Gastroesophageal sphincter (tissue), 4 donors: Measurements from ENCODE around the gene CTSV. TPM values are rescaled to one million over a fixed set of nuclear protein-coding genes. Genes with fewer than 3 reads are reported as not detected.

Experiments
- ATAC-seq: fragments of 150-250 bp; one replicate; pipeline ENCODE4 v1.9.1; 2016; ENCODE audit warnings: mild to moderate bottlenecking, moderate library complexity
- H3K27ac ChIP-seq, 4 donors: fragments of 200-600 bp; sonication (generic) in 3 of 4; 1 replicate in 3 of 4; 2 replicates in 1 of 4; pipeline ENCODE4 v1.5.1; 2016 to 2019
- H3K27me3 ChIP-seq: fragments of 200-600 bp; sonication (generic); one replicate; pipeline ENCODE4 v1.5.1; 2019
- H3K36me3 ChIP-seq, 2 donors: fragments of 200-600 bp; sonication (generic); one replicate each; pipeline ENCODE4 v1.5.1; 2019; ENCODE audit warnings: control low read depth in 1 of 2
- H3K4me1 ChIP-seq, 3 donors: fragments of 200-600 bp; sonication (generic); 1 replicate in 2 of 3; 2 replicates in 1 of 3; pipeline ENCODE4 v1.5.1; 2016 to 2019; ENCODE audit warnings: control low read depth in 2 of 3
- H3K4me3 ChIP-seq, 2 donors: fragments of 200-600 bp; sonication (generic); one replicate each; pipeline ENCODE4 v1.5.1; 2019; ENCODE audit warnings: mild to moderate bottlenecking in 1 of 2, moderate library complexity in 1 of 2
- H3K9me3 ChIP-seq, 3 donors: fragments of 200-600 bp; sonication (generic); one replicate each; pipeline ENCODE4 v1.5.1; 2017 to 2019; ENCODE audit warnings: control low read depth in 2 of 3
- CTCF ChIP-seq, 4 experiments: fragments of 200-600 bp in 2 of 4; fragments of 450-650 bp in 2 of 4; sonication (generic) in 1 of 4; IDR thresholded peaks; one replicate each; pipeline ENCODE4 v1.5.1; 2017 to 2019; ENCODE audit warnings: antibody characterized with exemption in 4 of 4, mild to moderate bottlenecking in 2 of 4, moderate library complexity in 2 of 4
- EP300 ChIP-seq: sonication (generic); formaldehyde crosslinking; IDR thresholded peaks from one replicate; pipeline ENCODE4 v1.6.1; 2017; ENCODE audit warnings: antibody characterized with exemption, mild to moderate bottlenecking
- POLR2A ChIP-seq, 2 donors: fragments of 450-650 bp; IDR thresholded peaks; one replicate each; pipeline ENCODE4 v1.6.1; 2017; ENCODE audit warnings: antibody characterized with exemption in 2 of 2, mild to moderate bottlenecking in 2 of 2, moderate library complexity in 1 of 2
- POLR2AphosphoS5 ChIP-seq: sonication (generic); formaldehyde crosslinking; IDR thresholded peaks from one replicate; pipeline ENCODE4 v1.6.1; 2017; ENCODE audit warnings: antibody characterized with exemption
- WGBS, 2 donors: methylation state at CpG; one replicate each; pipeline ENCODE4 v1.1.5; 2018; ENCODE audit warnings: low coverage in 1 of 2; 5-methylcytosine and 5-hydroxymethylcytosine counted together
- total RNA-seq, 4 donors: library from RNA; depleted of rRNA; stranded (reverse); fragments of >200 nt; gene quantifications; one replicate each; pipeline ENCODE4 v1.1.0, GENCODE V29; 2016

Gene CTSV
- total RNA-seq, 4 donors from 2014 or later = 0.19 to 0.93 (median 0.57) TPM; not detected in 1

- Histone ChIP-seq H3K27me3 (peaks cover 52% of the 10 kb centered on the region), H3K27ac (no peak overlapping the region), H3K4me3 (no peak overlapping the region), H3K9me3 (no peaks in the 10 kb centered on the region), H3K4me1 (no peaks in the 10 kb centered on the region), H3K36me3 (no peaks in the 10 kb centered on the region)
- WGBS, 2 donors = 44 to 63% methylated on average over 2 to 3 of the region's 3 CpGs
- no peak for ATAC-seq
- TF ChIP-seq POLR2A (IDR thresholded peaks at IDR 0.05) (no peak), POLR2AphosphoS5 (no peak), CTCF (IDR thresholded peaks at IDR 0.05) (no peak), EP300 (no peak)
Observed at GRCh38 chr9:97053717-97054116, 14.8 kb upstream of the CTSV start.

- H3K36me3 ChIP-seq = no peaks in the 10 kb centered on the region
- TF ChIP-seq POLR2A (IDR thresholded peaks at IDR 0.05) (no peak), CTCF (IDR thresholded peaks at IDR 0.05) (no peak), POLR2AphosphoS5 (no peak), EP300 (no peak)
- ATAC-seq = no peak
- peaks cover 52% of the 10 kb centered on the region for H3K27me3 ChIP-seq
- no peaks in the 10 kb centered on the region for H3K9me3 ChIP-seq
- no peak overlapping the region for H3K27ac ChIP-seq
- 67% methylated on average over 1 to 2 of the region's 2 CpGs for WGBS, 2 donors
- no peaks in the 10 kb centered on the region for H3K4me1 ChIP-seq
- no peak overlapping the region for H3K4me3 ChIP-seq
Observed at GRCh38 chr9:97052735-97053134, 13.8 kb upstream of the CTSV start.

GRCh38 chr9:97046228-97046627 is 7.3 kb upstream of the CTSV start:
- no peaks in the 10 kb centered on the region for H3K4me1 ChIP-seq
- 60% methylated on average over 1 of the region's 5 CpGs; no CpG with 5 or more reads in 1 of the 2 donors for WGBS, 2 donors
- TF ChIP-seq POLR2A (IDR thresholded peaks at IDR 0.05) (no peak), EP300 (no peak), CTCF (IDR thresholded peaks at IDR 0.05) (no peak), POLR2AphosphoS5 (no peak)
- no peaks in the 10 kb centered on the region for H3K36me3 ChIP-seq
- H3K27me3 ChIP-seq = peaks cover 28% of the 10 kb centered on the region
- no peak overlapping the region for H3K4me3 ChIP-seq
- ATAC-seq = no peak
- H3K9me3 ChIP-seq = peaks cover 0 to 6% (median 0%) of the 10 kb centered on the region in 3 donors
- H3K27ac ChIP-seq = no peak overlapping the region

GRCh38 chr9:97045300-97045699 is 6.4 kb upstream of the CTSV start:
- WGBS, 2 donors = 46 to 63% methylated on average over 2 to 5 of the region's 5 CpGs
- no peak overlapping the region for H3K27ac ChIP-seq
- peaks cover 28% of the 10 kb centered on the region for H3K27me3 ChIP-seq
- H3K4me1 ChIP-seq = no peaks in the 10 kb centered on the region
- peaks cover 0 to 6% (median 0%) of the 10 kb centered on the region in 3 donors for H3K9me3 ChIP-seq
- H3K4me3 ChIP-seq = no peak overlapping the region
- no peaks in the 10 kb centered on the region for H3K36me3 ChIP-seq
- no peak for TF ChIP-seq EP300
- TF ChIP-seq POLR2A (IDR thresholded peaks at IDR 0.05) = no peak
- TF ChIP-seq CTCF (IDR thresholded peaks at IDR 0.05) = no peak
- TF ChIP-seq POLR2AphosphoS5 = no peak
- no peak for ATAC-seq

- Histone ChIP-seq H3K4me1 (peaks cover 0 to 14% (median 8%) of the 10 kb centered on the region in 3 donors), H3K4me3 (no peak overlapping the region), H3K36me3 (no peaks in the 10 kb centered on the region), H3K27me3 (peaks cover 53% of the 10 kb centered on the region), H3K27ac (no peak overlapping the region), H3K9me3 (peaks cover 0 to 6% (median 0%) of the 10 kb centered on the region in 3 donors)
- 47 to 80% methylated on average over 2 of the region's 2 CpGs for WGBS, 2 donors
- ATAC-seq = no peak
- no peak for TF ChIP-seq POLR2AphosphoS5
- no peak for TF ChIP-seq EP300
- TF ChIP-seq POLR2A (IDR thresholded peaks at IDR 0.05) = no peak
- no peak for TF ChIP-seq CTCF (IDR thresholded peaks at IDR 0.05)
Observed at GRCh38 chr9:97041898-97042297, 3.0 kb upstream of the CTSV start.
